ENCODE data around the gene IFT81.
A peak's percentile ranks its signal among the peaks of the same experiment; 100 is the strongest.
"Not testable (repeated sequence)": the region's sequence is repeated elsewhere in the genome, so short reads cannot be mapped to it uniquely, and the experiment has no call there.

The IFT81 gene

DNA sequence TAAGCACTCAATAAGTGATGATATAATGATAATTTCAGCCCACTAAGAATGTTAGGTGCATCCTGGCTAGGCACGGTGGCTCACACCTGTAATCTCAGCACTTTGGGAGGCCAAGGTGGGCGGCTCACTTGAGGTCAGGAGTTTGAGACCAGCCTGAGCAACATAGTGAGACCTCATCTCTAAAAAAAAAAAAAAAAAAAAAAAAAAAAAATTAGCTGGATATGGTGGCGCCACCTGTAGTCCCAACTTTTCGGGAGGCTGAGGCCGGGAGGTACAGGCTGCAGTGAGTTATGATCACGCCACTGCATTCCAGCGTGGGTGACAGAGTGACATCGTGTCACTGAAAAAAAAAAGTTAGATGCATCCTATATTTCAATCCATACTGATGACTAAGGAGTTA, 6.9 kb upstream of the IFT81 start:
- not testable (repeated sequence) for H3K9ac ChIP-seq (ENCODE audit: low read length in 5 of 5); H3K27ac ChIP-seq (ENCODE audit: low read depth, low read length); H3K9me3 ChIP-seq (ENCODE audit: control insufficient read depth in 5 of 5, low read length in 5 of 5); H3K4me3 ChIP-seq (ENCODE audit: low read depth in 1 of 5, low read length in 5 of 5); H3K36me3 ChIP-seq (ENCODE audit: control insufficient read depth in 5 of 5, insufficient read depth in 5 of 5, low read length in 5 of 5); H3K4me1 ChIP-seq (ENCODE audit: control insufficient read depth in 5 of 5, insufficient read depth in 5 of 5, low read length in 5 of 5); H3K27me3 ChIP-seq (ENCODE audit: control insufficient read depth in 5 of 5, insufficient read depth in 4 of 5, low read length in 5 of 5)

- Histone ChIP-seq H3K9ac (ENCODE audit: low read length in 5 of 5) (no peak overlapping the region), H3K4me3 (ENCODE audit: low read depth in 1 of 5, low read length in 5 of 5) (no peak overlapping the region), H3K4me1 (ENCODE audit: control insufficient read depth in 5 of 5, insufficient read depth in 5 of 5, low read length in 5 of 5) (peaks cover 0 to 7% (median 6%) of the 10 kb centered on the region in 5 donors), H3K9me3 (ENCODE audit: control insufficient read depth in 5 of 5, low read length in 5 of 5) (no peaks in the 10 kb centered on the region), H3K36me3 (ENCODE audit: control insufficient read depth in 5 of 5, insufficient read depth in 5 of 5, low read length in 5 of 5) (no peaks in the 10 kb centered on the region), H3K27ac (ENCODE audit: low read depth, low read length) (no peak overlapping the region), H3K27me3 (ENCODE audit: control insufficient read depth in 5 of 5, insufficient read depth in 4 of 5, low read length in 5 of 5) (no peaks in the 10 kb centered on the region)
These were observed 6.0 kb upstream of the IFT81 start for GRCh38 chr12:110117956-110118685.

DNA sequence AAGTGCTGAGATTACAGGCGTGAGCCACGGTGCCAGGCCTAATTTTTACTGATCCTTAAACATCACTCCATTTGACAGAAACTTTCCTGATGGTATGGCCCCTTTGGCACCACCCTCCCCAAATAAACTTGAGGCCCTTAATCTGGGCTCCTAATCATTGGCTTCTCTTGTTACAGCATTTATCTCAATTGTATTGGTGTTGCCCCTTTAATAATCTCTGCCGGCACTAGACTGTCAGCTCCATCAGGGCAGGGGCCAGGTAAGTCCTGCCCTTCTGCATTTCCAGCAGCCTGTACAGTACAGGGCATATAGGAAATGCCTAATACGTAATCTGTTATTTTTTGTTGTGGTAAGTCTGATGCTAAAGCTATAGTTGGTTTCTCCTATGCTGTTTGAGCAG, 1.2 kb upstream of the IFT81 start:
- no peaks in the 10 kb centered on the region for H3K36me3 ChIP-seq (ENCODE audit: control insufficient read depth in 5 of 5, insufficient read depth in 5 of 5, low read length in 5 of 5)
- H3K9me3 ChIP-seq (ENCODE audit: control insufficient read depth in 5 of 5, low read length in 5 of 5): no peaks in the 10 kb centered on the region
- H3K9ac ChIP-seq (ENCODE audit: low read length in 5 of 5): no peak overlapping the region
- no peak overlapping the region for H3K4me3 ChIP-seq (ENCODE audit: low read depth in 1 of 5, low read length in 5 of 5)
- peaks cover 2 to 18% (median 13%) of the 10 kb centered on the region in 5 donors for H3K4me1 ChIP-seq (ENCODE audit: control insufficient read depth in 5 of 5, insufficient read depth in 5 of 5, low read length in 5 of 5)
- H3K27me3 ChIP-seq (ENCODE audit: control insufficient read depth in 5 of 5, insufficient read depth in 4 of 5, low read length in 5 of 5): no peaks in the 10 kb centered on the region
- no peak overlapping the region for H3K27ac ChIP-seq (ENCODE audit: low read depth, low read length)

DNA sequence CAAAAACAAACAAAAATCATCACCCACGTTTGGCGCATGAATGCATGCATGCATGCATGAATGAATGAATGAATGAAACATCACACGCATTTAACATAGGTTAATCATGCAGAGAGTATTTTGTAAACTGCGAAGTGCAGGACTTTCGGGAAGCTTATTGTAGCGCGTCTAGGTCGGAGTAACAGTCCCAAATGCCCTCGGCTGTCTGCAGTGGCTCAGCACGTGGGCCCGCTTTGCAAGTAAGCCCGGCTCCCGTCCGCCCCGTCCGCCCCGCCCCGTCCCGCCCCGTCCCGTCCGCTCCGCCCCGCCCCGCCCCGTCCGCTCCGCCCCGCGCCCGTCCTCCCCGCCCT, 263 bp upstream of the IFT81 start:
- Histone ChIP-seq H3K27me3 (ENCODE audit: control insufficient read depth in 5 of 5, insufficient read depth in 4 of 5, low read length in 5 of 5) (no peaks in the 10 kb centered on the region), H3K9ac (ENCODE audit: low read length in 5 of 5) (no peak overlapping the region), H3K4me3 (ENCODE audit: low read depth in 1 of 5, low read length in 5 of 5) (peak overlapping the region in 3 of 5 donors; percentile 19 to 98 (median 42)), H3K9me3 (ENCODE audit: control insufficient read depth in 5 of 5, low read length in 5 of 5) (no peaks in the 10 kb centered on the region), H3K27ac (ENCODE audit: low read depth, low read length) (no peak overlapping the region), H3K4me1 (ENCODE audit: control insufficient read depth in 5 of 5, insufficient read depth in 5 of 5, low read length in 5 of 5) (peaks cover 2 to 14% (median 12%) of the 10 kb centered on the region in 5 donors), H3K36me3 (ENCODE audit: control insufficient read depth in 5 of 5, insufficient read depth in 5 of 5, low read length in 5 of 5) (peaks cover 0 to 3% (median 0%) of the 10 kb centered on the region in 5 donors)

GRCh38 chr12:110126557-110126956, 2.4 kb downstream of the IFT81 start:
- H3K9ac ChIP-seq (ENCODE audit: low read length in 5 of 5): no peak overlapping the region
- H3K27ac ChIP-seq (ENCODE audit: low read depth, low read length): no peak overlapping the region
- no peaks in the 10 kb centered on the region for H3K9me3 ChIP-seq (ENCODE audit: control insufficient read depth in 5 of 5, low read length in 5 of 5)
- H3K36me3 ChIP-seq (ENCODE audit: control insufficient read depth in 5 of 5, insufficient read depth in 5 of 5, low read length in 5 of 5): peaks cover 0 to 3% (median 0%) of the 10 kb centered on the region in 5 donors
- peaks cover 2 to 14% (median 12%) of the 10 kb centered on the region in 5 donors for H3K4me1 ChIP-seq (ENCODE audit: control insufficient read depth in 5 of 5, insufficient read depth in 5 of 5, low read length in 5 of 5)
- H3K4me3 ChIP-seq (ENCODE audit: low read depth in 1 of 5, low read length in 5 of 5): no peak overlapping the region
- no peaks in the 10 kb centered on the region for H3K27me3 ChIP-seq (ENCODE audit: control insufficient read depth in 5 of 5, insufficient read depth in 4 of 5, low read length in 5 of 5)

DNA sequence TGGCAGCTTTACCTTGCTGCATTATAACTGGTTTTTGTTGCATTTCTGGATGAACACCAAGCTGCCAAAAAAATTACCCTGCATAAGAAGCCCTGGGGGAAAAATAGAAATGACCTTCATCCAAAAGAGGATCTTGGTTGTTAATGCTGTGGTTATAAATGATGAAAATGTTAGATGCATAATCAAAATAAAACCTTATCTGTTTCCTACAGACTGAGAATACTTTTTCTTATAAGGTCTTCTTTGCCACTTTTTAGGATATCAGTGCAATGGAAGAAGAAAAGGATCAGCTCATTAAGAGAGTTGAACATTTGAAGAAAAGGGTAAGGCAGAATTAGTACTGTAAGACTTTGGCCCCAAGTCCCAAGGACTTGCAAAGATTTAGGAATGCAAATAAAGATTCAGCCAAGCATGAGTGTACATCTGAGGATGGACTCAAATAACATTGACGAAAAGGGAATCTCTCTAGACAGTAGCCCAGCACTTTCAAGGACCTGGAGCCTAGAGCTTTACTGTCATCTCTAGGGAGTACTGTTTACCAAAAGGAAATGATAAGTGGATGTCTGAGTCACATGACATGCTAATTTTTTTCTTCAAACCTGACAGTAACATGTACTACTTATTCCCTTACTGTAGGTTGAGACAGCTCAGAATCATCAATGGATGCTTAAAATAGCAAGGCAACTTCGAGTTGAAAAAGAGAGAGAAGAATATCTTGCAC, 10.7 kb downstream of the IFT81 start:
- no peaks in the 10 kb centered on the region for H3K4me1 ChIP-seq (ENCODE audit: control insufficient read depth in 5 of 5, insufficient read depth in 5 of 5, low read length in 5 of 5)
- no peaks in the 10 kb centered on the region for H3K9me3 ChIP-seq (ENCODE audit: control insufficient read depth in 5 of 5, low read length in 5 of 5)
- no peak overlapping the region for H3K9ac ChIP-seq (ENCODE audit: low read length in 5 of 5)
- H3K27me3 ChIP-seq (ENCODE audit: control insufficient read depth in 5 of 5, insufficient read depth in 4 of 5, low read length in 5 of 5): no peaks in the 10 kb centered on the region
- H3K36me3 ChIP-seq (ENCODE audit: control insufficient read depth in 5 of 5, insufficient read depth in 5 of 5, low read length in 5 of 5): peaks cover 3 to 23% (median 12%) of the 10 kb centered on the region in 5 donors
- H3K4me3 ChIP-seq (ENCODE audit: low read depth in 1 of 5, low read length in 5 of 5): no peak overlapping the region
- no peak overlapping the region for H3K27ac ChIP-seq (ENCODE audit: low read depth, low read length)

- Histone ChIP-seq H3K9me3 (ENCODE audit: control insufficient read depth in 5 of 5, low read length in 5 of 5) (no peaks in the 10 kb centered on the region), H3K27me3 (ENCODE audit: control insufficient read depth in 5 of 5, insufficient read depth in 4 of 5, low read length in 5 of 5) (no peaks in the 10 kb centered on the region), H3K9ac (ENCODE audit: low read length in 5 of 5) (no peak overlapping the region), H3K4me3 (ENCODE audit: low read depth in 1 of 5, low read length in 5 of 5) (no peak overlapping the region), H3K4me1 (ENCODE audit: control insufficient read depth in 5 of 5, insufficient read depth in 5 of 5, low read length in 5 of 5) (no peaks in the 10 kb centered on the region), H3K27ac (ENCODE audit: low read depth, low read length) (no peak overlapping the region), H3K36me3 (ENCODE audit: control insufficient read depth in 5 of 5, insufficient read depth in 5 of 5, low read length in 5 of 5) (peaks cover 3 to 23% (median 12%) of the 10 kb centered on the region in 5 donors)
These were observed 11.6 kb downstream of the IFT81 start for GRCh38 chr12:110135806-110136205.

GRCh38 chr12:110137786-110138185, 13.6 kb downstream of the IFT81 start:
- H3K4me1 ChIP-seq (ENCODE audit: control insufficient read depth in 5 of 5, insufficient read depth in 5 of 5, low read length in 5 of 5): peaks cover 0 to 7% (median 3%) of the 10 kb centered on the region in 5 donors
- H3K9ac ChIP-seq (ENCODE audit: low read length in 5 of 5): no peak overlapping the region
- no peak overlapping the region for H3K4me3 ChIP-seq (ENCODE audit: low read depth in 1 of 5, low read length in 5 of 5)
- H3K9me3 ChIP-seq (ENCODE audit: control insufficient read depth in 5 of 5, low read length in 5 of 5): no peaks in the 10 kb centered on the region
- H3K27me3 ChIP-seq (ENCODE audit: control insufficient read depth in 5 of 5, insufficient read depth in 4 of 5, low read length in 5 of 5): no peaks in the 10 kb centered on the region
- H3K36me3 ChIP-seq (ENCODE audit: control insufficient read depth in 5 of 5, insufficient read depth in 5 of 5, low read length in 5 of 5): peaks cover 3 to 23% (median 12%) of the 10 kb centered on the region in 5 donors
- H3K27ac ChIP-seq (ENCODE audit: low read depth, low read length): no peak overlapping the region

DNA sequence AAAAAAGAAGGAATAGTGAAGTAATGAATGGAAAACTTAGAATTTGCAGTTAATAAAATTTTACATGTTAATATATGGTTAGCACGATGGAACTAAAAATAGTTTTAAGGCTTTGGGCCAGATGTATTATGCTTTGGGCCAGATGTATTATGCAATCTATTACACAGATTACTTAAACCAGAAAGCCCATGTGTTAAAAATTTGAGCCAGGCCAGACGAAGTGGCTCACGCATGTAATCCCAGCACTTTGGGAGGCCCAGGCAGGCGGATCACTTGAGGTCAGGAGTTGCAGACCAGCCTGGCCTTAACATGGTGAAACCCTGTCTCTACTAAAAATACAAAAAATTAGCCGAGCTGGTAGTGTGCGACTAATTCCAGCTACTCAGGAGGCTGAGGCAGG, 17.2 kb downstream of the IFT81 start:
- peaks cover 0 to 9% (median 5%) of the 10 kb centered on the region in 5 donors for H3K36me3 ChIP-seq (ENCODE audit: control insufficient read depth in 5 of 5, insufficient read depth in 5 of 5, low read length in 5 of 5)
- H3K9me3 ChIP-seq (ENCODE audit: control insufficient read depth in 5 of 5, low read length in 5 of 5): no peaks in the 10 kb centered on the region
- H3K4me1 ChIP-seq (ENCODE audit: control insufficient read depth in 5 of 5, insufficient read depth in 5 of 5, low read length in 5 of 5): peaks cover 0 to 7% (median 3%) of the 10 kb centered on the region in 5 donors
- H3K27me3 ChIP-seq (ENCODE audit: control insufficient read depth in 5 of 5, insufficient read depth in 4 of 5, low read length in 5 of 5): no peaks in the 10 kb centered on the region
- no peak overlapping the region for H3K4me3 ChIP-seq (ENCODE audit: low read depth in 1 of 5, low read length in 5 of 5)
- peak overlapping the region; percentile 38 for H3K27ac ChIP-seq (ENCODE audit: low read depth, low read length)
- H3K9ac ChIP-seq (ENCODE audit: low read length in 5 of 5): no peak overlapping the region

- Histone ChIP-seq H3K36me3 (ENCODE audit: control insufficient read depth in 5 of 5, insufficient read depth in 5 of 5, low read length in 5 of 5) (peaks cover 3 to 18% (median 7%) of the 10 kb centered on the region in 5 donors), H3K9me3 (ENCODE audit: control insufficient read depth in 5 of 5, low read length in 5 of 5) (no peaks in the 10 kb centered on the region), H3K9ac (ENCODE audit: low read length in 5 of 5) (no peak overlapping the region), H3K4me1 (ENCODE audit: control insufficient read depth in 5 of 5, insufficient read depth in 5 of 5, low read length in 5 of 5) (no peaks in the 10 kb centered on the region), H3K4me3 (ENCODE audit: low read depth in 1 of 5, low read length in 5 of 5) (no peak overlapping the region), H3K27me3 (ENCODE audit: control insufficient read depth in 5 of 5, insufficient read depth in 4 of 5, low read length in 5 of 5) (no peaks in the 10 kb centered on the region), H3K27ac (ENCODE audit: low read depth, low read length) (no peak overlapping the region)
These were observed 22.8 kb downstream of the IFT81 start for GRCh38 chr12:110146986-110147385.
